Epithelial cell of proximal tubule (primary cell): Measurements from ENCODE around the gene FNDC3B. TPM values are rescaled to one million over a fixed set of nuclear protein-coding genes. Genes with fewer than 3 reads are reported as not detected.

Experiments used
- DNase-seq: peaks from one replicate; pipeline ENCODE4 v3.0.0-alpha.2; 2011; ENCODE audit warnings: low read depth
- H3K4me3 ChIP-seq: 2 replicates; pipeline ENCODE4 v1.5.1; 2011; ENCODE audit warnings: low read depth, mild to moderate bottlenecking, low read length
- CTCF ChIP-seq: conservative IDR thresholded peaks from 2 replicates; pipeline ENCODE4 v1.5.1; 2012; ENCODE audit warnings: low read depth, mild to moderate bottlenecking, low read length
- total RNA-seq: library from RNA; depleted of rRNA; stranded (reverse); fragments of >200 nt; gene quantifications from 2 replicates; pipeline ENCODE4 v1.2.3, GENCODE V29; 2015

The FNDC3B gene
- total RNA-seq, 1 donor from 2014 or later, result 37.3 TPM

- DNase-seq, result no peak
- TF ChIP-seq CTCF, result no peak
- no peak overlapping the region for H3K4me3 ChIP-seq
Measured at GRCh38 chr3:172444821-172445220, 405.4 kb downstream of the FNDC3B start.

GRCh38 chr3:172446198-172446597 lies 406.8 kb downstream of the FNDC3B start:
- no peak for TF ChIP-seq CTCF
- DNase-seq, result no peak
- H3K4me3 ChIP-seq, result no peak overlapping the region

GRCh38 chr3:172447611-172448579 lies 408.5 kb downstream of the FNDC3B start, which contains the start of gene GHSR:
Gene GHSR, minus strand, starts transcription at chr3:172448456. Its CDS starts 43 bp downstream, at chr3:172448413.
- DNase-seq, result no peak
- no peak for TF ChIP-seq CTCF

GRCh38 chr3:172448661-172449465 lies 409.5 kb downstream of the FNDC3B start:
- H3K4me3 ChIP-seq, result no peak overlapping the region
- no peak for TF ChIP-seq CTCF

More at GRCh38 chr3:172447611-172448579, 408.5 kb downstream of the FNDC3B start, which contains the start of gene GHSR:
- no peak within 1 kb of the TSS for H3K4me3 ChIP-seq

GRCh38 chr3:172449466-172450149 lies 410.2 kb downstream of the FNDC3B start:
- no peak for DNase-seq
- TF ChIP-seq CTCF, result no peak
- H3K4me3 ChIP-seq, result peak overlapping the region; percentile 3

More at GRCh38 chr3:172448661-172449465, 409.5 kb downstream of the FNDC3B start:
- DNase-seq, result no peak

Other genes starting within 250 kb of the FNDC3B start
- gene PLD1, start 229.1 kb upstream of the FNDC3B start, total RNA-seq, result 5.1 and 9.0 TPM in 2 replicates
- gene TMEM212, start 196.2 kb upstream of the FNDC3B start, total RNA-seq, result not detected in 2 replicates